SU-DHL-6 (cell line): ENCODE data around the gene COPS8.

Experiments
- H2AFZ ChIP-seq: fragments of 200-600 bp; sonication (generic); 2 replicates; pipeline ENCODE4 v1.6.1; 2014; ENCODE audit warnings: low read depth, mild to moderate bottlenecking, moderate library complexity, mixed read lengths, antibody characterized with exemption, low read length; ENCODE audit not compliant: severe bottlenecking
- H3F3A ChIP-seq: fragments of 200-600 bp; shearing (Covaris generic); 2 replicates; pipeline ENCODE4 v1.6.0; 2016; ENCODE audit warnings: antibody characterized with exemption, mild to moderate bottlenecking; ENCODE audit not compliant: insufficient read depth
- H3K27ac ChIP-seq: fragments of 200-600 bp; sonication (generic); 2 replicates; pipeline ENCODE4 v1.5.1; 2016; ENCODE audit warnings: low read depth, mild to moderate bottlenecking, low read length, moderate library complexity, mixed read lengths
- H3K27me3 ChIP-seq: fragments of 200-600 bp; sonication (generic), shearing (Covaris generic); 2 replicates; pipeline ENCODE4 v1.6.0; 2014; ENCODE audit warnings: mild to moderate bottlenecking, low read length
- H3K36me3 ChIP-seq: fragments of 200-600 bp; sonication (generic); 2 replicates; pipeline ENCODE4 v1.6.1; 2014; ENCODE audit warnings: mild to moderate bottlenecking, low read length, mixed read lengths
- H3K4me2 ChIP-seq: fragments of 300-600, 200-600 bp; shearing (Covaris generic), sonication (generic); 2 replicates; pipeline ENCODE4 v1.6.0; 2014; ENCODE audit warnings: low read length, low read depth, mild to moderate bottlenecking; ENCODE audit not compliant: poor library complexity, severe bottlenecking
- H3K4me3 ChIP-seq: fragments of 200-600 bp; sonication (generic); 2 replicates; pipeline ENCODE4 v1.5.1; 2014; ENCODE audit warnings: antibody characterized with exemption, low read length, mild to moderate bottlenecking, mixed read lengths; ENCODE audit not compliant: insufficient read depth, poor library complexity, severe bottlenecking
- H3K79me2 ChIP-seq: fragments of 200-600 bp; sonication (generic); 2 replicates; pipeline ENCODE4 v1.6.1; 2014; ENCODE audit warnings: mild to moderate bottlenecking, low read length, moderate library complexity; ENCODE audit not compliant: insufficient read depth
- H3K9ac ChIP-seq: fragments of 200-600 bp; sonication (generic); 2 replicates; pipeline ENCODE4 v1.7.0; 2014; ENCODE audit warnings: mild to moderate bottlenecking, low read length
- H3K9me2 ChIP-seq: fragments of 200-600 bp; sonication (generic); replicated peaks from 2 replicates; pipeline ENCODE4 v1.6.1; 2014; ENCODE audit warnings: low read length; ENCODE audit not compliant: insufficient read depth
- H3K9me3 ChIP-seq: fragments of 200-600 bp; sonication (generic); 2 replicates; pipeline ENCODE4 v1.6.1; 2014; ENCODE audit warnings: low read length, mixed read lengths; ENCODE audit not compliant: insufficient read depth
- H4K20me1 ChIP-seq: fragments of 200-600 bp; sonication (generic); 2 replicates; pipeline ENCODE4 v1.6.1; 2014; ENCODE audit warnings: low read depth, mild to moderate bottlenecking, antibody characterized with exemption, low read length, moderate library complexity, mixed read lengths
- EZH2phosphoT487 ChIP-seq: fragments of 200-600 bp; sonication (generic), shearing (Covaris generic); conservative IDR thresholded peaks from 2 replicates; pipeline ENCODE4 v1.6.1; 2018; ENCODE audit warnings: mild to moderate bottlenecking, antibody characterized with exemption, low read length, moderate library complexity, mixed read lengths
- TF ChIP-seq, protein P1 (sequence below): fragments of 200-600 bp; sonication (generic); IDR thresholded peaks from one replicate; pipeline ENCODE4 v1.5.1; 2017; ENCODE audit warnings: antibody characterized with exemption, mild to moderate bottlenecking, low read length, moderate library complexity; ENCODE audit not compliant: insufficient read depth, poor library complexity, severe bottlenecking

The COPS8 gene

DNA sequence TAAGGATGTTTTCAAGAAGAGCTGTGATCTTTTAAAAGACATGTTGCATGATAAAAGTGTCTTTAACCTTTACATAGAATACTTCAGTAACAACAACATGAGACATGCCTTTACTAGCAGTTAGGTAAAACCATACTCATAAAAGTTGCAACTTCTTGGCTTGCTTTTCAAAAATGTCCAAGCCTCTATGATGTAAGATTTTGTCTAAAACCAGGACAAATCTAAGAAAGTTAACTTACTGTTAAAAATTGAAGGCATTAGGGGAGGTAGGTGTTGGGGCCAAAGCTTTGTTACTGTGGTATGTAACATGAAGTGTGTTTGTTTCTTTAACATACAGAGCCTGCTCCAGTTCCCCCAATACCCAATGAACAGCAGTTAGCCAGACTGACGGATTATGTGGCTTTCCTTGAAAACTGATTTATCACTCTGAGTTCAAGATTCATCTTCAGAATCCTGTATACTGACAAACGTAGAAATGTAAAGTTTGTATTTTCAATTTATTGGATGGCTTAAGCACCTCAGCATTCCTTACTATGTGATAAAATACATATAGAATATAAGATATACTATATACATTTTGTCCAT, 11.7 kb downstream of the COPS8 start:
- Histone ChIP-seq H3K9ac (no peak overlapping the region), H4K20me1 (no peaks in the 10 kb centered on the region), H3K27me3 (no peaks in the 10 kb centered on the region), H3K9me2 (no peaks in the 10 kb centered on the region), H3K36me3 (peaks cover 12% of the 10 kb centered on the region; the same call in 1 of the 2 replicates), H3K4me2 (no peak overlapping the region), H3F3A (no peaks in the 10 kb centered on the region), H3K27ac (no peak overlapping the region), H3K79me2 (no peaks in the 10 kb centered on the region), H3K9me3 (no peaks in the 10 kb centered on the region), H3K4me3 (no peak overlapping the region), H2AFZ (no peak overlapping the region)
- TF ChIP-seq EZH2phosphoT487: no peak
- TF ChIP-seq, protein P1, sequence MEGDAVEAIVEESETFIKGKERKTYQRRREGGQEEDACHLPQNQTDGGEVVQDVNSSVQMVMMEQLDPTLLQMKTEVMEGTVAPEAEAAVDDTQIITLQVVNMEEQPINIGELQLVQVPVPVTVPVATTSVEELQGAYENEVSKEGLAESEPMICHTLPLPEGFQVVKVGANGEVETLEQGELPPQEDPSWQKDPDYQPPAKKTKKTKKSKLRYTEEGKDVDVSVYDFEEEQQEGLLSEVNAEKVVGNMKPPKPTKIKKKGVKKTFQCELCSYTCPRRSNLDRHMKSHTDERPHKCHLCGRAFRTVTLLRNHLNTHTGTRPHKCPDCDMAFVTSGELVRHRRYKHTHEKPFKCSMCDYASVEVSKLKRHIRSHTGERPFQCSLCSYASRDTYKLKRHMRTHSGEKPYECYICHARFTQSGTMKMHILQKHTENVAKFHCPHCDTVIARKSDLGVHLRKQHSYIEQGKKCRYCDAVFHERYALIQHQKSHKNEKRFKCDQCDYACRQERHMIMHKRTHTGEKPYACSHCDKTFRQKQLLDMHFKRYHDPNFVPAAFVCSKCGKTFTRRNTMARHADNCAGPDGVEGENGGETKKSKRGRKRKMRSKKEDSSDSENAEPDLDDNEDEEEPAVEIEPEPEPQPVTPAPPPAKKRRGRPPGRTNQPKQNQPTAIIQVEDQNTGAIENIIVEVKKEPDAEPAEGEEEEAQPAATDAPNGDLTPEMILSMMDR: no peak

DNA sequence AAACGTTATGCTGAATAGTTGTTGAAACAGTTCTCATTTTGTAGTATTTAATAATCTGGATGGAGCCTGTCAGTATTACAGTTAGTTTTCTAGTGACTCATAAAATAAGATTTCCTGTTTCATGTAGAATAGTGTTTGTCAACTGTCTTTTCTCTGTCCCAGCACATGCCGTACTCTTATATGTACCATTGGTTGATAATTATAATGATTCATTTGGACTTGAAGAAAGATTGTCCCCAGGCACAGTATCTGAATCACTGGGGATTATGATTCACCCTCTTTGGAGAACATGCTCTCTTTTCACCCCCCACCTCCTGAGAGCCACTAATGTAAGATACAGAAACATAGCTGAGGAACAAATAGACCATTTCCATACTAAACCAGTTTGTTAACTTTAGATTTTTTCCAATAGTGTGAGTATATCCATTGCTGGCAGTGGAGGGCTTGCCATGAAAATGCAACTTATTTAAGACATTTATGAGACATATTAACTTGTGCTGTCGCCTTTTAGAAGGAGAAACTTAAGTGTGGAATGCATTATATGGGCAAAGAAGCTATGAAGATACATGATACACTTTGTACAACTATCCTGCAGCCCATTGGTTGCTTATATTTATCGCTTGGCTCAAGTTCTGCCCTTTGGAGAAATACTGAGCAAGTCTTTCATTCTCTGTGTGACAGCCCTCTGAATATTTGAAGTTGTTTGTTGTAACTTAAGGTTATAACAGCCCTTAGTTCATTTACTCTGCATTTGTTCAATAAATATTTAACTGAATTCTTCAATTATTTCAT, 12.4 kb downstream of the COPS8 start:
- Histone ChIP-seq H3K9me2 (no peaks in the 10 kb centered on the region), H3F3A (no peaks in the 10 kb centered on the region), H2AFZ (no peak overlapping the region), H3K4me3 (no peak overlapping the region), H3K9ac (no peak overlapping the region), H4K20me1 (no peaks in the 10 kb centered on the region), H3K4me2 (no peak overlapping the region), H3K9me3 (no peaks in the 10 kb centered on the region), H3K36me3 (peaks cover 12% of the 10 kb centered on the region; the same call in 1 of the 2 replicates), H3K79me2 (no peaks in the 10 kb centered on the region), H3K27me3 (no peaks in the 10 kb centered on the region), H3K27ac (no peak overlapping the region)
- TF ChIP-seq EZH2phosphoT487: no peak
- TF ChIP-seq, protein P1: no peak

DNA sequence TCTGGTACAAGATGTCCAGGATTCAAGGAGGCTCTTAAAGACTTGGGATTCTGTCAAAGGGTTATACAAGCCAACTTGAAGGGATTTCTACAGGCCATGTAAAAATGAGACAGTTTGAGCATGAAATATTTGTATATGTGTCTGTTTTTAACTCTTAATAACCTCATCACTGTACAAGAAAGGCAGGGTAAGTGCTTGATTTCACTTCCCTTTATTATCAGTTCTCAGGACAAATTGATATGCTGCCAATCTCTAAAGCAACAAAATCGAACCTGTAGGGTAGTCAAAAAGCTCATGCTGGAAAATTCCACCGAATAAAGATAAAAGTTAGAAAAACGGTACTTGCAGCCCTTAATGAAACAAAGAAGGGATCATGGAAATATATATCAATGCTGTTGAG, 14.1 kb downstream of the COPS8 start:
- no peaks in the 10 kb centered on the region for H3F3A ChIP-seq
- H2AFZ ChIP-seq: no peak overlapping the region
- H3K9ac ChIP-seq: no peak overlapping the region
- no peaks in the 10 kb centered on the region for H4K20me1 ChIP-seq
- no peaks in the 10 kb centered on the region for H3K79me2 ChIP-seq
- H3K4me3 ChIP-seq: no peak overlapping the region
- TF ChIP-seq EZH2phosphoT487: no peak
- TF ChIP-seq, protein P1: no peak
- no peak overlapping the region for H3K27ac ChIP-seq
- no peaks in the 10 kb centered on the region for H3K27me3 ChIP-seq
- H3K4me2 ChIP-seq: no peak overlapping the region
- peaks cover 12% of the 10 kb centered on the region; the same call in 1 of the 2 replicates for H3K36me3 ChIP-seq
- no peaks in the 10 kb centered on the region for H3K9me3 ChIP-seq
- no peaks in the 10 kb centered on the region for H3K9me2 ChIP-seq
